NB4 (cell line): ENCODE data around the gene TMEM72.

ENCODE experiments used
- CTCF ChIP-seq: IDR thresholded peaks from one replicate; pipeline ENCODE4 v1.5.1; 2012; ENCODE audit warnings: low read depth, low read length
- POLR2A ChIP-seq: IDR thresholded peaks from 2 replicates; pipeline ENCODE4 v1.6.1; 2011; ENCODE audit warnings: mild to moderate bottlenecking; ENCODE audit not compliant: insufficient read length; ENCODE audit errors: extremely low read depth

GRCh38 chr10:44980309-44981171 is 69.4 kb downstream of the TMEM72 start:
- TF ChIP-seq POLR2A = no peak
- no peak for TF ChIP-seq CTCF
